IMR-90 (cell line): ENCODE data around the gene ISOC2. TPM values are rescaled to one million over a fixed set of nuclear protein-coding genes. Genes with fewer than 3 reads are reported as not detected.

Experiments
- ATAC-seq: fragments of 200-7000 bp; cut with Tn5 transposase; 2 replicates; pipeline ENCODE4 v1.9.1; 2020; ENCODE audit warnings: low read depth, mild to moderate bottlenecking, moderate library complexity
- BruUV-seq: library from RNA; stranded (reverse); fragments of 400-500 nt; replicated peaks from 2 replicates; lab custom pipeline; 2021; lab: Mats Ljungman, UMichigan
- CTCF ChIA-PET: fragments of 300-600 bp; formaldehyde crosslinking; extraction: SDS; loops from one replicate; lab custom pipeline; 2021; ENCODE audit warnings: antibody characterized with exemption; lab: Yijun Ruan, JAX
- POLR2A ChIA-PET: fragments of 300-600 bp; sonication (Branson Sonifier 250); formaldehyde crosslinking; loops from one replicate; lab custom pipeline; 2022; ENCODE audit warnings: antibody characterized with exemption; ENCODE audit not compliant: unreplicated experiment; lab: Charles Lee
- DNase-seq: peaks from one replicate; pipeline ENCODE4 v3.0.0; 2013
- H2AFZ ChIP-seq: replicated peaks from 2 replicates; pipeline ENCODE3; 2013; ENCODE audit warnings: low read length, mild to moderate bottlenecking; ENCODE audit not compliant: poor library complexity
- H2AK5ac ChIP-seq: 2 replicates; pipeline ENCODE4 v1.6.1; 2013; ENCODE audit warnings: low read depth, low read length, inconsistent platforms
- H2AK9ac ChIP-seq: replicated peaks from 2 replicates; pipeline ENCODE3; 2013; ENCODE audit warnings: mild to moderate bottlenecking, low read depth, low read length, moderate library complexity; ENCODE audit not compliant: poor library complexity
- H2BK120ac ChIP-seq: 2 replicates; pipeline ENCODE4 v1.6.1; 2013; ENCODE audit warnings: low read depth, low read length, inconsistent platforms
- H2BK15ac ChIP-seq: 3 replicates; pipeline ENCODE4 v1.6.1; 2013; ENCODE audit warnings: low read depth, low read length, inconsistent platforms
- H2BK20ac ChIP-seq: 2 replicates; pipeline ENCODE4 v1.6.1; 2013; ENCODE audit warnings: low read depth, mild to moderate bottlenecking, inconsistent platforms, low read length, moderate library complexity
- H2BK5ac ChIP-seq: 2 replicates; pipeline ENCODE4 v1.6.1; 2013; ENCODE audit warnings: mild to moderate bottlenecking, low read depth, low read length, inconsistent platforms; ENCODE audit not compliant: poor library complexity, severe bottlenecking
- H3K14ac ChIP-seq: replicated peaks from 2 replicates; pipeline ENCODE4 v1.6.1; 2013; ENCODE audit warnings: low read depth, low read length, inconsistent platforms
- H3K18ac ChIP-seq: 2 replicates; pipeline ENCODE4 v1.6.1; 2013; ENCODE audit warnings: low read depth, low read length, control low read depth
- H3K23ac ChIP-seq: 2 replicates; pipeline ENCODE4 v1.6.1; 2013; ENCODE audit warnings: low read depth, low read length, inconsistent platforms
- H3K27ac ChIP-seq: 2 replicates; pipeline ENCODE4 v1.5.1; 2013; ENCODE audit warnings: mild to moderate bottlenecking, control low read depth, low read length; ENCODE audit not compliant: insufficient read depth
- H3K27me3 ChIP-seq: 2 replicates; pipeline ENCODE4 v1.6.1; 2013; ENCODE audit warnings: low read length; ENCODE audit not compliant: control insufficient read depth, insufficient read depth
- H3K36me3 ChIP-seq: 2 replicates; pipeline ENCODE4 v1.6.1; 2013; ENCODE audit warnings: low read length, mixed read lengths; ENCODE audit not compliant: control insufficient read depth, insufficient read depth
- H3K4ac ChIP-seq: 2 replicates; pipeline ENCODE4 v1.6.1; 2013; ENCODE audit warnings: low read depth, low read length, inconsistent platforms
- H3K4me1 ChIP-seq: 2 replicates; pipeline ENCODE4 v1.6.1; 2013; ENCODE audit warnings: low read length, mixed read lengths; ENCODE audit not compliant: control insufficient read depth, insufficient read depth
- H3K4me2 ChIP-seq: 2 replicates; pipeline ENCODE4 v1.6.1; 2013; ENCODE audit warnings: low read depth, mild to moderate bottlenecking, control low read depth, low read length, moderate library complexity
- H3K4me3 ChIP-seq: 2 replicates; pipeline ENCODE4 v1.5.1; 2013; ENCODE audit warnings: low read depth, mild to moderate bottlenecking, control low read depth, low read length, moderate library complexity; ENCODE audit not compliant: insufficient read depth
- H3K56ac ChIP-seq: 2 replicates; pipeline ENCODE4 v1.6.1; 2013; ENCODE audit warnings: low read length, inconsistent platforms; ENCODE audit not compliant: insufficient read depth; ENCODE audit errors: extremely low read depth
- H3K79me1 ChIP-seq, 2 experiments: 2 replicates each; pipeline ENCODE4 v1.6.1; 2013; ENCODE audit warnings: low read length in 2 of 2, inconsistent platforms in 1 of 2, low read depth in 1 of 2
- H3K9ac ChIP-seq: 2 replicates; pipeline ENCODE4 v1.6.1; 2013; ENCODE audit warnings: low read depth, low read length, control low read depth
- H3K9me1 ChIP-seq: 2 replicates; pipeline ENCODE4 v1.6.1; 2013; ENCODE audit warnings: low read length, inconsistent platforms; ENCODE audit not compliant: insufficient read depth
- H3K9me3 ChIP-seq: 2 replicates; pipeline ENCODE4 v1.6.1; 2013; ENCODE audit warnings: low read length; ENCODE audit not compliant: control insufficient read depth, insufficient read depth
- H4K20me1 ChIP-seq: 2 replicates; pipeline ENCODE4 v1.6.1; 2013; ENCODE audit warnings: low read length, inconsistent platforms; ENCODE audit not compliant: insufficient read depth
- H4K5ac ChIP-seq: 2 replicates; pipeline ENCODE4 v1.6.1; 2013; ENCODE audit warnings: mild to moderate bottlenecking, low read depth, low read length, control low read depth
- H4K8ac ChIP-seq, 2 experiments: 2 replicates each; pipeline ENCODE4 v1.6.1; 2013; ENCODE audit warnings: low read depth in 2 of 2, low read length in 2 of 2, control low read depth in 1 of 2, inconsistent platforms in 1 of 2
- H4K91ac ChIP-seq: 2 replicates; pipeline ENCODE4 v1.6.1; 2013; ENCODE audit warnings: low read depth, low read length, inconsistent platforms; ENCODE audit not compliant: insufficient read depth
- BHLHE40 ChIP-seq: fragments of 150-350 bp; IDR thresholded peaks from 2 replicates; pipeline ENCODE4 v1.6.1; 2016; ENCODE audit warnings: mild to moderate bottlenecking, low read depth, low read length
- CEBPB ChIP-seq: IDR thresholded peaks from 2 replicates; pipeline ENCODE4 v1.6.1; 2012; ENCODE audit warnings: low read depth, low read length, improper control_type of control experiment
- CHD1 ChIP-seq: IDR thresholded peaks from 2 replicates; pipeline ENCODE4 v1.6.1; 2012; ENCODE audit warnings: low read depth, low read length, improper control_type of control experiment
- CTCF ChIP-seq: conservative IDR thresholded peaks from 2 replicates; pipeline ENCODE4 v1.5.1; 2012; ENCODE audit warnings: mild to moderate bottlenecking, low read depth, low read length, improper control_type of control experiment
- ELK1 ChIP-seq: fragments of 150-350 bp; IDR thresholded peaks from 2 replicates; pipeline ENCODE4 v1.6.1; 2016; ENCODE audit warnings: low read depth, mild to moderate bottlenecking, low read length, moderate library complexity, borderline replicate concordance
- FOS ChIP-seq: fragments of 150-350 bp; IDR thresholded peaks from 2 replicates; pipeline ENCODE4 v1.6.1; 2016; ENCODE audit warnings: low read depth, low read length
- MAFK ChIP-seq: IDR thresholded peaks from 2 replicates; pipeline ENCODE4 v1.6.1; 2012; ENCODE audit warnings: low read depth, low read length, improper control_type of control experiment
- MAZ ChIP-seq: IDR thresholded peaks from 2 replicates; pipeline ENCODE4 v1.6.1; 2012; ENCODE audit warnings: low read depth, mild to moderate bottlenecking, low read length, improper control_type of control experiment, moderate library complexity, borderline replicate concordance
- MXI1 ChIP-seq: IDR thresholded peaks from 2 replicates; pipeline ENCODE4 v1.6.1; 2012; ENCODE audit warnings: low read depth, mild to moderate bottlenecking, low read length, moderate library complexity, borderline replicate concordance
- NFE2L2 ChIP-seq: fragments of 150-350 bp; IDR thresholded peaks from 2 replicates; pipeline ENCODE4 v1.6.1; 2016; ENCODE audit warnings: low read depth, mild to moderate bottlenecking, low read length
- POLR2A ChIP-seq: IDR thresholded peaks from 2 replicates; pipeline ENCODE4 v1.6.1; 2012; ENCODE audit warnings: mild to moderate bottlenecking, low read depth, low read length
- RAD21 ChIP-seq: IDR thresholded peaks from 2 replicates; pipeline ENCODE4 v1.6.1; 2012; ENCODE audit warnings: low read length, improper control_type of control experiment
- RCOR1 ChIP-seq: IDR thresholded peaks from 2 replicates; pipeline ENCODE4 v1.6.1; 2012; ENCODE audit warnings: mild to moderate bottlenecking, low read length, improper control_type of control experiment; ENCODE audit not compliant: insufficient replicate concordance
- RFX5 ChIP-seq: IDR thresholded peaks from 2 replicates; pipeline ENCODE4 v1.8.0; 2012; ENCODE audit warnings: low read depth, mild to moderate bottlenecking, low read length, moderate library complexity
- SMC3 ChIP-seq: fragments of 150-350 bp; IDR thresholded peaks from 2 replicates; pipeline ENCODE4 v1.6.1; 2016; ENCODE audit warnings: low read depth, mild to moderate bottlenecking, antibody characterized with exemption, low read length, moderate library complexity
- USF2 ChIP-seq: fragments of 150-350 bp; IDR thresholded peaks from 2 replicates; pipeline ENCODE4 v1.6.1; 2017; ENCODE audit warnings: mild to moderate bottlenecking, antibody characterized with exemption, low read length, low read depth
- WGBS, 2 experiments: methylation state at CpG; one replicate each; pipeline versions ENCODE4 v1.1.5 to v1.1.7; 2013; ENCODE audit warnings: missing lambda C conversion rate in 2 of 2; ENCODE audit not compliant: insufficient read length in 1 of 2; ENCODE audit errors: extremely low coverage in 2 of 2; 5-methylcytosine and 5-hydroxymethylcytosine counted together
- dilution Hi-C: fragments of 300-500 bp; cut with HindIII; formaldehyde crosslinking; loops from one replicate; pipeline ENCODE4 v1.14.3; 2018; ENCODE audit warnings: low sequenced_read_pairs; ENCODE audit not compliant: unreplicated experiment
- in situ Hi-C: fragments of 300-500 bp; cut with MboI; formaldehyde crosslinking; loops from 3 replicates; pipeline ENCODE4 v1.14.3; 2019; ENCODE audit warnings: low sequenced_read_pairs, inconsistent platforms, mixed read lengths
- intact Hi-C: fragments of 100-400 bp; cut with micrococcal nuclease; formaldehyde crosslinking; loops from 2 replicates; pipeline ENCODE4 v1.10.0; 2022
- polyA plus RNA-seq, 3 experiments: library from polyadenylated mRNA; depleted of rRNA; stranded (reverse); fragments of >200 nt; gene quantifications; 2 replicates each; pipeline ENCODE4 v1.2.3, GENCODE V29; 2012; ENCODE audit warnings: low replicate concordance in 1 of 3
- total RNA-seq: library from RNA; depleted of rRNA; stranded (reverse); fragments of >200 nt; gene quantifications from 2 replicates; pipeline ENCODE4 v1.2.3, GENCODE V29; 2012

Gene ISOC2
- total and polyA plus RNA-seq, 2 of the 4 experiments (the other 2 are of a cell fraction): 56.1 to 82.1 TPM

GRCh38 chr19:55442372-55442961, 19.0 kb downstream of the ISOC2 start:
- no peak overlapping the region for H4K5ac ChIP-seq
- no TSS peak for BruUV-seq
- no peaks in the 10 kb centered on the region; the same call in 1 of the 2 replicates for H3K9me1 ChIP-seq
- 0% methylated on average over 9 of the region's 72 CpGs; no CpG with 5 or more reads in 1 of the 2 experiments for WGBS, 2 experiments
- H3K4me3 ChIP-seq: no peak overlapping the region
- no peaks in the 10 kb centered on the region for H3K4me1 ChIP-seq
- no peak overlapping the region for H3K9ac ChIP-seq
- H2BK20ac ChIP-seq: no peak overlapping the region
- ATAC-seq (no peak), DNase-seq (no peak)
- intact Hi-C loops (no loop called here), dilution Hi-C loops (no loop called here), in situ Hi-C loops (no loop called here)
- TF ChIP-seq CTCF (no peak), USF2 (no peak), MAZ (no peak), CEBPB (no peak), RFX5 (no peak), POLR2A (no peak), MAFK (no peak), ELK1 (no peak), NFE2L2 (no peak), MXI1 (no peak), RAD21 (no peak), SMC3 (no peak), RCOR1 (no peak), FOS (no peak), BHLHE40 (no peak), CHD1 (no peak)
- no peak overlapping the region for H3K4me2 ChIP-seq
- H2AFZ ChIP-seq: no peak overlapping the region
- H3K14ac ChIP-seq: no peak overlapping the region
- H2AK5ac ChIP-seq: no peak overlapping the region
- no peak overlapping the region for H4K8ac ChIP-seq
- ChIA-PET POLR2A (no interaction called here), CTCF (no interaction called here)
- no peak overlapping the region for H4K91ac ChIP-seq
- H3K36me3 ChIP-seq: no peaks in the 10 kb centered on the region
- no peak overlapping the region for H3K4ac ChIP-seq
- no peak overlapping the region for H3K27ac ChIP-seq
- H3K9me3 ChIP-seq: no peaks in the 10 kb centered on the region
- no peak overlapping the region for H2BK15ac ChIP-seq
- no peak overlapping the region for H2BK120ac ChIP-seq
- no peak overlapping the region for H3K18ac ChIP-seq
- peaks cover 71% of the 10 kb centered on the region for H3K27me3 ChIP-seq
- H3K79me1 ChIP-seq: no peaks in the 10 kb centered on the region
- H2BK5ac ChIP-seq: no peak overlapping the region
- no peak overlapping the region for H2AK9ac ChIP-seq
- H4K20me1 ChIP-seq: peaks cover 1% of the 10 kb centered on the region; the same call in 1 of the 2 replicates
- H3K56ac ChIP-seq: no peak overlapping the region
- no peak overlapping the region for H3K23ac ChIP-seq
